HG03439 (cell line): ENCODE measurements around the gene AKTIP.
A peak's percentile ranks its signal among the peaks of the same experiment; 100 is the strongest.

Source experiments
- ATAC-seq: cut with Tn5 transposase; IDR thresholded peaks from one replicate; pipeline ENCODE4 v1.9.1; 2021; ENCODE audit warnings: mild to moderate bottlenecking, moderate library complexity; ENCODE audit not compliant: unreplicated experiment

The AKTIP gene

DNA sequence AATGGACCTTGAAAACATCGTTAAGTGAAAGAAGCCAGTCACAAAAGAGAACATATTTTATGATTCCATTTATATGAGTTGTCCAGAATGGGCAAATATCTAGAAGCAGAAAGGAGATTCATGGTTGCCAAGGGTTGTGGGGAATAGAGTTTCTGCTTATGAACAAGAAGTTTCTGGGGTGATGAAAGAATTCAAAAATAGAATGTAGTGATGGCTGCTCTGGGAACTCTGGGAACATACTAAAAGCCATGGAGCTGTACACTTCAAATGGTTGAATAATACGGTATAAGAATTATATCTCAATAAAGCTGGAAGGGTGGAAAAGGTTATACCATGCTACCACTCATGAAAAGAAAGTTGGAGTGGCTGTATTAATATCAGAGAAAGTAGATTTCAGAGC is 18.5 kb downstream of the AKTIP start:
- ATAC-seq: no peak

DNA sequence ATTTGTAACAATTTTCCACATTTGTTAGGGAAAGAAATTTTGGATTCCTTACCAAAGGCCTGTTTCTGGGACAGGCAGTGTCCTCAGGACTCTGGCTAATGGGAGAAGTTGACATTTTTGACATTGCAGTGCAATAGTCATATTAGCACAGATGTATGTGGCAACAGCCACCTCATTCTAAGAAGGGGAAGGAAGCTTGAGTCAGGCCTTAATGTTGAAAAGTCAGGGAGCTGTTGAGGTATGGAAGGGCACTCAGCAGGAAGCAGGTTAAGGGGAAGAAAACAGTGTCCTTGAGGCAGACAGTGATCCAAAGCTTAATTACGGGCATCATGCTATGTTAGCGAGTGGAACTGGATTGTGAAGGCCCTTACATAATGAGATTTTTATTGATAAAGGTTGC is 20.9 kb downstream of the AKTIP start:
- ATAC-seq: no peak

DNA sequence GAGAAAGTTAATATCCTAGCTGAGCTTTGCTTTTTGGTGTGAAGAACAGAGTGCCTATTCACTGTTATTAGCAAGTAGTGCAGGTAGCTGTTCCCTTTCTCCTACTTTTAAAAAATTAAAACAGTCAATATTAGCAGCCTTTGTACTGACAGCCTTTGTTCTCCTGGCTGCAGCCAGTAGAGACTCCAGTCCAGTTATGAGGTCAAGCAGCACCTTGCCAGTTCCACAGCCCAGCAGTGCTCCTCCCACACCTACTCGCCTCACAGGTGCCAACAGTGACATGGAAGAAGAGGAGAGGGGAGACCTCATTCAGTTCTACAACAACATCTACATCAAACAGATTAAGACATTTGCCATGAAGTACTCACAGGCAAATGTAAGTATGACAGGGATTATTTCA is 22.6 kb downstream of the AKTIP start:
- ATAC-seq: no peak

DNA sequence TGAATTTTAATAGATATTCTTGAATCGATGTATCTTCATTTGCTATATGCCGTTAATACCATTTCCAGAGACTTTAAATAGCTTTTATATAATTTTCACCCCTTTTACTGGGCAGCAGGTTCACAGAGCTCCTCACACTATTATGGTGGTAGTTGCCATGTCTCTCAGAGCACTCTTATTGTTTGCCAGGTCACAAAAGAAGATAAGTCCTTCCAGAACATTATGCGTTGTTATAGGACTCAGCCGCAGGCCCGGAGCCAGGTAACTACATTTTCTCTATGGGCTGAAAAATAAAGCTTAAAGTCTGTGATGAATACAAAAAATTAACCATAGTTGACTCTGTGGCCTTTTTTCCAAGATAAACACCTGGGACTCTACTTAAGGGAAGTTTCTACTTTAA is 24.0 kb downstream of the AKTIP start:
- ATAC-seq: no peak

DNA sequence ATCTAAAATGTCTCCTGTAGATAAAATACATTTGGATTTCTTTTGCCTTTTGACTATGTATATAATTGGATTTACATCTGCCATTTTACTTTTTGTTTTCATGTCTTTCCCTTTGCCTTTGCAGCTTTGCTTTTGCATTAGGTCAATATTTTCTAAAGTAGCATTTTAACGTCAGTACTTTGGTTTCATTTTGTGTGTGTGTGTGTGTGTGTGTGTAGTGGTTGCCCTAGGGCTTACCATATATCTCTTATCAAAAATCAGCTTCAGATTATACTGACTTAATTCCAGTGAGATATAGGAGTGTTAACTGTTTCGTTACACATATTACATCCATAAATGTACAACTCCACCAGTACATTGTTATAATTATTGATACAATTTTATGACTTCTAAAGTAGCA is 26.1 kb downstream of the AKTIP start:
- no peak for ATAC-seq

DNA sequence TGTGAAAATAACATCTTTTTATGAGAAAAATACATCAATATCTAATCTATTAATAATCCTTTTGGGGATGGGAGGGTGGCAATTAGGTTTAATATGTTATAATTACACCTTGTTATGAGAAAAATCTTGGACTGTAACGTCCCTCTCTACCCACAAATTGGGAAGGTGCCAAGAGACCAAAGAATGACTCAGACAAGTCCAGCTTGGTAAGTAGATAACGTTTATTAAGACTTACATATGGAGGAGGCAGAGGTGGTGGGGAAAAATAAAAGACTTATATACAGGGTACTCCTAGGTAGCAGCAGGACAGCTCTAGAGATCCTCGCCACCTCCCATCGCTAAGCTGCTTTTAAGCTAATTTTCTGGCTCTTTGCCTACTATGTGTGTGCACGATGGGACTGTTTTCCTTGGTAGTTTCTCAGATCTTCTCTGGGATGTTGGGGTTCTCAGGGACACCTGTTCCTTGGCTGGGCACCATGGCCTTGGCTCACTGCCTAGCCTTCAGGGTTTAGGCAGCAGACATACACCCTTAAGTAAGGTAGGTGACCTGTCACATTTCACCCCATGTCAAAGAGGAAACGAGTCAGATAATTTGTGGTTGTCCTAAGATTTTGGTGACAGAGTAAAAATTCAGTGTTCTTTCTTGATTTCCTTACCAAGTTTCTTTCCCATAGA is 37.3 kb downstream of the AKTIP start:
- no peak for ATAC-seq

DNA sequence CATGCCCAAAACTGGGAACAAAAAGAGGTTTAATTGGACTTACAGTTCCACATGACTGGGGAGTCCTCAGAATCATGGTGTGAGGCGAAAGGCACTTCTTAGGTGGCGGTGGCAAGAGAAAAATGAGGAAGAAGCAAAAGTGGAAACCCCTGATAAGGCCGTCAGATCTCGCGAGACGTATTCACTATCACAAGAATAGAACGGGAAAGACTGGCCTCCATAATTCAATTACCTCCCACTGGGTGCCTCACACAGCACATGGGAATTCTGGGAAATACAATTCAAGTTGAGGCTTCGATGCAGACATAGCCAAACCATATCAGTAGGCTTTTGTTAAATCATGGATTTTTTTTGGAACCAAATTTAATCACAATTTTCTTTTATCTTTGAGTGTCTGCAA is 44.4 kb downstream of the AKTIP start:
- ATAC-seq: no peak

DNA sequence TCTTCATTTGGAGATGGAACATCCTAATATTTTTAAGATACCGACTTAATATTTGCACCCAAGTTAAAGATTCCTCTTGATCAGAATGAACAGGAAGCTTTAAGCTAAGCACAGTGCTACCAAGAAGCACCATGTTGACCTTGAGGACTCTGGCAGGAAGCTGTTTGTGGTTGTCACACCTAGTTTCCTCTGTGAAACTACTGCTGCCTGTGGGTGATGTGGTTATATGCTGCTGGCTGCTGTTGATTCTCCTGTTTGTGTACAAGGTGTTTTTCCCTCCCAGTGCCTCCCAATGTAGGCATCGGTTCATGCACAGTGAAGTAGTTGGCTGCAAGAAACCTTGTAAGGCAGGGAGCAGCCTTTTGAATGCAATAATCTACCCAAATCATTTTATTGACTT is 45.3 kb downstream of the AKTIP start:
- peak; percentile 100 for ATAC-seq

DNA sequence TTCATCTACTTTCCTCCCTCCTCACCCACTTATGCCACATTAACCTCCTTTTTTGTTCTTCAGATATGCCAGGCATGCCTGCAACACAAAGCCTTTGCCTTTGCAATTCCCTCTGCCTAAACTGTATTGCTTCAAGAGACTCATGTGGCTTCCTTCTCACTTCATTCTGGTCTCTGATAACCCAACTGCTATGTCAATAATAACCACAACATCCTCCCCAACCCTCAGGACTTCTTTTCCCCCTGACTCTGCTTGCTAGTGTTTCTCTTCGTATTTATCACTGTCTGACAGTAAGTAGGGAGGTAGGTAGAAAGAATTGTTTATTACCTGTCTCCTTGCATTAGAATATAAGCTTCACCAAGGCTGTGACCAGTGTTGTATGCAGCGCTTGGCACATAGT is 46.4 kb downstream of the AKTIP start:
- no peak for ATAC-seq

DNA sequence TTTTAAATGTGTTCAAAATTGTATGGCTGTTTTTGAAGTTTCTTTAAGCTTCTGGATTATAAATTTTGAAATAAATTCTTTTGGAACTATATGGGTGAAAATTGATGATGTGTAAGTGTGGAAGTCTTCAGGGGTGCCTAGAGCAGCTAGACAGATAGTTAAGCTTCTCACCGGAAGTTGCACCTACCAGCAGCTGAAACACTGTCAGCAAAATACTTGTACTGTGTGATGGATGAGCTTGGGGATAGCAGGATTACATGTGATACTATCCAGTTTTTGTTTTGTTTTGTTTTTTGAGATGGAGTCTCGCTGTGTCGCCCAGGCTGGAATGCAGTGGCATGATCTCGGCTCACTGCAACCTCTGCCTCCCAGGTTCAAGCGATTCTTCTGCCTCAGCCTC is 49.1 kb downstream of the AKTIP start:
- ATAC-seq: no peak

DNA sequence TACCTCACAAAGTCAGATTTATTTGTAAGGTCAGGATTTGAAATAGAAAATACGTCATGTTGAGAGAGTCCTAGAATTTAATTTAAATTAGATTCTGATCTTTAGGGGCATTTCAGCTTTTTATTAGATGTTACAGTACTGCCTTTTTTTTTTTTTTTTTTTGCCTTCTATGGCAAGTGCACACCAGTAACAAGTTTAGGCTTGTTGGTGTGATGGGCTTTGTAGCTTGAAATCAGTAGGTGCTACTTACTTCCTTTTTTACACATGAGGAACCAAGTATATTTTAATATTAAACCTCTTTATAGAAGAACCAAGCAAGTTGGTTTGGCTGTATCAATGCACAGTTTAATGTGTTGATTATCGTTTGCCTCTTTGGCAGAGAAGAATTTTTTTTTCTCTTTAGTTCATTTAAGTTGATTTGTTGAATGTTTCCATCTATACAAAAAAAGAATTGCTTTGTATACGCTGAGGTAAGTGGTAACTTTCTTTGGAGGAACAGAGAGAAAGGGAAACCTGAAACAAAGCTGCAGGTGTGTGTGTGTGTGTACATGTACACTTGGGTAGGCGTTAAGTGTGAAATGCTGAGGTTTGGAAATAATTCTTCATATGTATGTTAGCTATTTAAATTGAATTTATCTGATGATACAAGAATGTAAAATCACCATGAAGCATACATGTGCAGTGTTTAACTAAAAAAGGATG is 53.0 kb downstream of the AKTIP start:
- no peak for ATAC-seq

DNA sequence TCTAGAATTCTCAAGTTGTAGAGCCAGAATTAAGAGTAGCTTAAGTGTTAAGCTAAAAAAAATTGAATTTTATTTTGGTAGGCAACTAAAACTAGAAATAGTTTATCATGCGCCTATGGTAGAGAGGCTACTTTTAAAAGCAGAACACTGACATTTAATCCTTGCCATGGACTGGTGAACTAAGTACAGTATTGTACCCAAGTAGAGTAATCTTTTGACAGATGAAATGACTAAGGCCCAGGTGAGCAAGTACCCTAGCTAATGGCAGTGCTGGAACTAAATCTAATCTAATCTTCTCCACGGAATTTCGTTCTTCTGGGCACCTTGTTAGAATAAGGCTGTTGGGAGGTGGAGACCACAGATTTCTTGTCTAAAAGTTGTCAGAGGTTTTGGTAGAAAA is 56.9 kb downstream of the AKTIP start:
- no peak for ATAC-seq

DNA sequence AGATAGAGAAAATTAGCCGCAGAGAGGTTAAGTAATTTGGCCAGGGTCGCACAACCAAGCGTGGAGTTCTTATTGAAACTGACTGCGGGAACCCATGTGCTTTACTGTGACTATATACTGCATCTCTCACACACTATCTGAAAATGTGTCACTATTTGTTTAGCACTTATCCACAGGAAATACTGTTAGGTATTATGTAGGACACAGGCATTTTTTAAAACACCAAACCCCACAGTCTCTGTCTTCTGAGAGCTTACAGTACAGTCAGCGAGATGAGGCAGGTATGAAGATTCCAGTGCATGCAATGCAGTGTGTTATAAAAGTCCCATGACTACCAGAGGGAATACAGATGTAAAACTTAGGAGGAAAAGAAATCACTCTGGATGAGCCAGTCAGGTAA is 57.5 kb downstream of the AKTIP start:
- no peak for ATAC-seq
